ENCODE results near the gene PRR35.

Gene PRR35

DNA sequence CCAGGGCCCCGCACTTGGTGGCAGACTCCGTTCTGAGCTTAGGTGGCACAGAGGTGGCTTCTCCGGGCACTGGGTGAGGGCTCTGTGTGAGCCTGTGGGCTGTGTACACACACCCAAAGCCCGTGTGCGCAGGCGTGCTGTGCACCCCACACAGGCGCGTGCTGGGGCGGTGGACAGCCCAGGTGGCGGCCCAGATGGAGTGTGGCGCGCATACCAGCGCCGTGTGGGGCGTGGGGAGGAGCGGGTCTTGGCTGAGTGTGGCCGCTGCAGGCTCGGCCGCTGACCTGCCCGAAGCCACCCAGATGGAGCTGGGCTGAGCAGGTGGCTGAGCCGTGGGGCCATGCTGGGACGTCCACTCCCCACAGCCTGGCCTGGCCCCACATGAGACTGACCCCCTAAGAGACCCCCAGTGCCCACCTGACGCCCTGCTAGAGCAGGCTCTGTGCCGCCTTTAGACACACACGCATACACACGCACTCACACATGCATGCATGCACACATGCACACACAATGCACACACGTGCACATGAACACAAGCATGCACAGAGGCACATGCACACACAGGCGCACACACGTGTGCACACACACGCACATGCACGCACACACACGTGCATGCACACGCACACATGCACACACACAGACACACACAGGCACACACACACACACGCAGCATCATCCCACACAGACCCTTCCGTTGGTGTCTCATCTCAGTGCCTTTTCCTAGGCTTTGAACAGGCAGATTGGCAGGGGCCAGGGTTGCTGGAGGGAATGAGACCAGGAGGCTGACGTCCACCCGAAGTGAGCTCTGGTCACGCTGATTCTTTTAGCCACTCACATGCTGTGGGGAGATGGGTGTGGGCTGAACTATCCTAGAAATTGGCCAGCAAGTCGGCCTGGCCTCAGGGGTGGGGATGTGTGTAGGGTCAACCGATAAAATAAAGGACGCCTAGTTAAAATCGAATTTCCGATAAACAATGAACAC is 2.1 kb downstream of the PRR35 start:
- 0 out of 22 replicates have a peak overlapping the region, but pooled peaks of 1 of the 11 experiments have one; percentile 45 for H3K4me2 ChIP-seq
- H3K27me3 ChIP-seq: peaks cover 54 to 67% (median 58%) of the 10 kb centered on the region in 11 experiments
- H4K20me1 ChIP-seq: peaks cover 0 to 58% (median 32%) of the 10 kb centered on the region in 11 experiments; a peak in 18 of 22 replicates
- H3K27ac ChIP-seq: no peak overlapping the region
- no peaks in the 10 kb centered on the region for H3K36me3 ChIP-seq
- no peaks in the 10 kb centered on the region for H3K9me3 ChIP-seq (replicated peaks in 1 of 11)
- H3K4me1 ChIP-seq: peaks cover 45 to 80% (median 61%) of the 10 kb centered on the region in 10 experiments
- no peak for TF ChIP-seq Cebpa-rat (IDR thresholded peaks at IDR 0.05)
- H3K4me3 ChIP-seq: no peak overlapping the region
- H3K9ac ChIP-seq: no peak overlapping the region

DNA sequence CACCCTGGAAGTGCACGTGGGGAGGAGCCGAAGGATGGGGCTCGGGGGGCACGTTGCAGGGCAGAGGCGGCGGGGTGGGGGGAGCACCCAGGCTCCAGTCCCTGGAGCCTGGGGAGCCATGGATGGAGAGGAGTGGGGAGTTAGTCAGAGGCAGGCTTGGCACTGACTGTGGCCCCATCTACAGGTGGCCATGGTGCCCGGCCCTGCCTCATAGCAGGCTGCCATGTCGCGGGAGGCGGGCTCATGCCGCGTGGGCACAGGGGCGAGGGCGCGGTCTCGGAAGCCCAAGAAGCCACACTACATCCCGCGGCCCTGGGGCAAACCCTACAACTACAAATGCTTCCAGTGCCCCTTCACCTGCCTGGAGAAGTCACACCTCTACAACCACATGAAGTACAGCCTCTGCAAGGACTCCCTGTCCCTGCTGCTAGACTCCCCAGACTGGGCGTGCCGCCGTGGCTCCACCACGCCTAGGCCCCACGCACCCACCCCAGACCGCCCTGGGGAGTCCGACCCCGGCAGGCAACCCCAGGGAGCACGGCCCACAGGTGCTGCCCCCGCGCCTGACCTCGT is 3.0 kb downstream of the PRR35 start:
- peak overlapping the region in 4 of 11 experiments; percentile 1 to 26 (median 13); a peak in 2 of 22 replicates for H3K4me2 ChIP-seq
- no peak overlapping the region for H3K27ac ChIP-seq
- H3K27me3 ChIP-seq: peaks cover 49 to 61% (median 56%) of the 10 kb centered on the region in 11 experiments
- no peak for TF ChIP-seq Cebpa-rat (IDR thresholded peaks at IDR 0.05)
- peaks cover 45 to 80% (median 61%) of the 10 kb centered on the region in 10 experiments for H3K4me1 ChIP-seq
- no peaks in the 10 kb centered on the region for H3K9me3 ChIP-seq (replicated peaks in 1 of 11)
- no peak overlapping the region for H3K9ac ChIP-seq
- H3K36me3 ChIP-seq: no peaks in the 10 kb centered on the region
- no peak overlapping the region for H3K4me3 ChIP-seq
- H4K20me1 ChIP-seq: peaks cover 0 to 49% (median 23%) of the 10 kb centered on the region in 11 experiments; a peak in 18 of 22 replicates

DNA sequence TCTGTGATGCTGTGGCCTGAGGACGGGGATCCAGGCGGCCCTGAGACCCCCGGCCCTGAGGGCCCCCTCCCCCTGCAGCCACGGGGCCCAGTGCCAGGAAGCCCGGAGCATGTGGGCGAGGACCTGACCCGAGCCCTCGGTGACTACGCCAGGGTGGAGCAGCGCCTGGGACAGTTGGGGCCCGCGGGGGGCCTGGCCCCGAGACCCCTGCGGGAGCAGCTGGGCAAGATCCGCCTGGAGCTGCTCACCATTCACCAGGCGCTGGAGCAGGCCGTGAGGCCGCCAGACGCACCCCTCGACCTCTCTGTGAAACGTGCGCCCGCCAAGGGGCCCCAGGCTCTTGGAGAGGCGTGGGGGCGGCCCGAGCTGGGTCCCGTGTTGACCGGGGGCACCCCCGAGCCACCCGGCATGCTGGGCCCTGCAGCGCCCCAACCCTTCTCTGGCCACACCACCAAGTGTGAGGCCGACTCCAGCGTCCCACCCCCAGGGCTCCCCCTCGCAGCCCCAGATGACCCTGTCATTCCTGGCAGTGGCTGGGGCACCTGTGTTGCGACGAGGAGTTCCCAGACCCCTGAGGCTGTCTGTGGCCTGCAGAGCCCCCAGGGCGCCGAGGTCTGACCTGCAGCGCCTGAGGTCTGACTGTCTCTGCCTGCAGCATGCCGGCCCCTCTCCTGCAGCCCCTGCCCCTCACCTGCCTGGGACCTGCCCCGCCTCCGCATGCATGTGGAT is 4.7 kb downstream of the PRR35 start:
- H3K9me3 ChIP-seq (replicated peaks in 1 of 11): no peaks in the 10 kb centered on the region
- H3K4me1 ChIP-seq: peaks cover 45 to 75% (median 56%) of the 10 kb centered on the region in 10 experiments
- H3K27ac ChIP-seq: no peak overlapping the region
- no peaks in the 10 kb centered on the region for H3K36me3 ChIP-seq
- peaks cover 0 to 32% (median 6%) of the 10 kb centered on the region in 11 experiments; a peak in 15 of 22 replicates for H4K20me1 ChIP-seq
- peak overlapping the region in 10 of 11 experiments; percentile 91 to 99 (median 98); a peak in 19 of 22 replicates for H3K4me2 ChIP-seq
- H3K27me3 ChIP-seq: peaks cover 32 to 44% (median 39%) of the 10 kb centered on the region in 11 experiments
- H3K4me3 ChIP-seq: no peak overlapping the region
- no peak for TF ChIP-seq Cebpa-rat (IDR thresholded peaks at IDR 0.05)
- H3K9ac ChIP-seq: peak overlapping the region in 4 of 11 experiments; percentile 86 to 94 (median 92); a peak in 3 of 22 replicates

DNA sequence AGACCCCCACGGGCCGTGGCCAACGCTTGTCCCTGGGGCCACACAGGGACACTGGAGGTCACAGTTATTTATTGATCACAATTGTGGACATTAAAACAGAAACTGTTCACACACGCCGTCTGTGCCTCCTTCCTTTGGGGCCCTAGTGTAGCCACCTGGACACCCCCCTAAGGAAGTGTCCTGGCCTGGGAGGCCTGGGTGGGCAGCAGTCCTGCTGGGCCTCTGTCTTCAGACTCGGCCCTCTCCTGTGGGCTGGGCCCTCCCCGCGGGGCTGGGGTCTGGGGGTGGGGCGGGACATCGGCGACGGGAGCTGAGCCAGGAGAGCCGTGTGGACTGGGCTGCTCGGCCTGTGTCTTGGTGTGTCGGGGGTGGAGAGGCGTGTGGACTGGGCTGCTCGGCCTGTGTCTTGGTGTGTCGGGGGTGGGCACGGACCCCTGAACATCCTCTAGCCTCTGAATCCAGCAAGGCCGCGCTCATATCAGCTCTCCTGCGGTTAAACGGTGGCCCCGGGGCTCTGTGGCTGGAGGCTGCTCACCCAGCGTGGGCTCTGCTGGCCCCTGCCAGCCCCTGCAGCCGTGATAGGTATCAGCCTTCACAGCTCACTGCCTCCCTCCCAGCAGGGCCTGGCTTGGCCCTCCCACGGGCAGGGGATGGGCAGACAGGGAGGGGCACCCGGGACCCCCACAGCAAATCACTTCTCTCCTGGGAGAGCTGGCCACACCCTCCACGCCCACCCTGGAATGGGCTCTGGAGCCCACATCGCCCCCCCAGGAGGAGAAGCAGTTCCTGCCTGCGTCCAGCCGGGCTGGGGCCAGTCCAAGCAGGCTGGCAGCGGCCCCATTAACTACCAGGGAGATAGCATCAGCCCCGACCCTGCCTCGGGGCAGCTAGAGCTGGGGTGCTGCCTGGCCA is 5.5 kb downstream of the PRR35 start:
- Histone ChIP-seq H3K9me3 (replicated peaks in 1 of 11) (no peaks in the 10 kb centered on the region), H3K27ac (peak overlapping the region; percentile 47 to 86 (median 76); a peak in 18 of 22 replicates), H3K27me3 (peaks cover 24 to 36% (median 31%) of the 10 kb centered on the region in 11 experiments), H3K4me1 (peaks cover 45 to 74% (median 58%) of the 10 kb centered on the region in 10 experiments), H4K20me1 (peaks cover 0 to 37% (median 11%) of the 10 kb centered on the region in 11 experiments; a peak in 12 of 22 replicates), H3K36me3 (no peaks in the 10 kb centered on the region), H3K9ac (peak overlapping the region in 10 of 11 experiments; percentile 69 to 94 (median 89); a peak in 19 of 22 replicates), H3K4me2 (peak overlapping the region; percentile 91 to 99 (median 98)), H3K4me3 (peak overlapping the region in 6 of 10 experiments; percentile 48 to 61 (median 55); a peak in 11 of 20 replicates)
- no peak for TF ChIP-seq Cebpa-rat (IDR thresholded peaks at IDR 0.05)

DNA sequence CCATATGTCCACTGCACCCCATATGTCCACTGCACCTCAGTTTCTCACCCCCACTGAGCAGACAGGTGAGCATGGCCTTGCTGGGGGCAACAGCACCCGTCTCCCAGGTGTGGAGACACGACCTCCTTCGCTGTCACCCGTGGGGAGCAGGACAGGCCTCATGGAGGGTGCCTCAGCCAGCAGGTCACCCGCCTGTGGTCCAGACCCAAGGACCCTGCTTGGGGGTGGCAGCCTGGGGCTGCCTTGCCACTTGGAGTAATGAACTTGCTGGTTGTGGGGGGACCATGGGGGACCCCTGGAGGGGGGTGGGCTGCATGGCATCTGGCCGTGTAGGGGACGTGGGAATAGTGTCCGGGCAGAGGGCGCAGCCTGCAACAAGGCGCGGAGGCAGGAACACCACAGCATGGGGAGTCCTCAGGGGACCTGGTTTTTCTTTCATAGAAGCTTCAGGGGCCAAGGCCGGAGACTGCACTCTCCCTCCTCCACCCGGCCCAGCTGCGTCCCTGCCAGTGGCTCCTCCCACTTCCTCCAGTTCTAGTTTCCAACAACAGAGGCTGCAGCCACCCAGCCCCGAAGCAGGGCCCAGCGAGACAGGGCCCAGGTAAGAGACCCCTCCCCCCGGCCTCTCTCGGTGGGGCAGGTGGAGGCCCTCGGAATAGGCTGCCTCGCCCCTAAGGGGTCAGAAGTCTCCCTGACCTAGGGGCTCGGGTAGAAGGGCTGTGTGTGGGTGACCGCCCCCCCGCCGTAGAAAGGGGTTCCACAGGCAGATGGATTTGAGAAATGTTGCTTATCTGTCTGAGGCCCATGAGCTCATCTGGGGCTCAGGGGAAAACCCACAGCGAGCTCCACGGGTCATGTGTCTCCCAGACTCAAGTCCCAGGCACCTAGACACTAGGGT is 6.5 kb downstream of the PRR35 start, which contains the start of gene NHLRC4:
Gene NHLRC4, plus strand, starts transcription at position 531 of the 898 bp plus-strand sequence. CDS start 1,043 bp downstream, outside the sequence.
- Histone ChIP-seq H3K9me3 (replicated peaks in 1 of 11) (no peaks in the 10 kb centered on the region), H3K36me3 (peaks cover 0 to under 1% (median 0%) of the 10 kb centered on the region in 11 experiments; a peak in 2 of 22 replicates), H3K4me3 (peak within 1 kb of the TSS; percentile 47 to 61 (median 54)), H3K4me2 (peak within 1 kb of the TSS; percentile 91 to 99 (median 98)), H4K20me1 (peaks cover 0 to 37% (median 9%) of the 10 kb centered on the region in 11 experiments; a peak in 14 of 22 replicates), H3K4me1 (peaks cover 49 to 70% (median 62%) of the 10 kb centered on the region in 10 experiments), H3K27me3 (peaks cover 13 to 26% (median 21%) of the 10 kb centered on the region in 11 experiments), H3K9ac (peak within 1 kb of the TSS; percentile 69 to 94 (median 88)), H3K27ac (peak within 1 kb of the TSS; percentile 63 to 86 (median 76); a peak in 21 of 22 replicates)
- TF ChIP-seq Cebpa-rat (IDR thresholded peaks at IDR 0.05): no peak

DNA sequence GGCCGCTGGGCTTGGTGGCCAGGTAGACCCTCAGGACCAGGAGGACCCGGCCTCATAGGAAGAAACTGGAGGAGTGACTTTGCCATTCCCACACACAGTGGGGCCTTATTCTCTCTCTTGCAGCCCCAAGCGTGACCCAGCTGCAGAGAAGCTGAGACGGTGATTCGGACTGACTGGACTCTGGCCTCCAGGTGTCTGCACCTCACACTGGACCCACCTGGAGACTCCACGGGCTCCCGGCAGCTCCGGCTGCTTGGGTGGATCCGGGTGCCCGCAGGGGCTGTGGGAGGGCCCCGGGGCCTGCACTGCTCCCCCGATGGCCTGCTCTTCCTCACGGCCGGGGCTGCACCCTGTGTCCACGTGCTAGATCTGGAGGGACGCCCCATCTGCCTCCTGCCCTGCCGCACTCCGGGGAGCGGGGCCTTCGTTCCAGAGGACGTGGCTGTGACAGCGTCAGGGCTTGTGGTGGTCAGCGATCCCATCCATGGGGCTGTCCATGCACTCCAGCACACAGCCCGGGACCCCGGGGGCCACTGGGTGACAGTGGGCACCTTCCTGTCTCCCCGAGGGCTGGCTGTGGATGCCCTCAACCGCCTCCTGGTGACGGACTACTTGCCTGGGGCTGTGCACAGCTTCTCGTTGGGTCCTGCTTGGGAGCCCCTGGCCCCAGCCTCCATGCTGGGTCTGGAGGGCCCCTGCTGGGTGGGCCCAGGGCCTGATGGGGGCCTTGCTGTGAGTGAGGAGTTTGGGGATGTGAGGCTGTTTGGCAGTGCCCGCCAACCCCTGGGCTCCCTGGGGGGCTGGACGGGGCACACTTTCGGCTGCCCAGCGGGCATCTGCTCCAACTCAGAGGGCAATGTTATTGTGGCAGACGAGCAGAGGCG is 7.4 kb downstream of the PRR35 start:
- peak overlapping the region; percentile 47 to 61 (median 54) for H3K4me3 ChIP-seq
- H3K4me1 ChIP-seq: peaks cover 49 to 70% (median 64%) of the 10 kb centered on the region in 10 experiments
- H3K36me3 ChIP-seq: peaks cover 0 to 10% (median 3%) of the 10 kb centered on the region in 11 experiments; a peak in 8 of 22 replicates
- peak overlapping the region; percentile 69 to 94 (median 88) for H3K9ac ChIP-seq
- TF ChIP-seq Cebpa-rat (IDR thresholded peaks at IDR 0.05): no peak
- peak overlapping the region; percentile 63 to 86 (median 76); a peak in 21 of 22 replicates for H3K27ac ChIP-seq
- H3K27me3 ChIP-seq: peaks cover 4 to 17% (median 12%) of the 10 kb centered on the region in 11 experiments
- H3K9me3 ChIP-seq (replicated peaks in 1 of 11): no peaks in the 10 kb centered on the region
- H4K20me1 ChIP-seq: peaks cover 0 to 37% (median 15%) of the 10 kb centered on the region in 11 experiments; a peak in 18 of 22 replicates
- H3K4me2 ChIP-seq: peak overlapping the region; percentile 91 to 99 (median 98)
